Kidney tubule cell (primary cell): ENCODE results near the gene ANXA6.
A peak's percentile ranks its signal among the peaks of the same experiment; 100 is the strongest.

Experiments
- DNase-seq: peaks from one replicate; pipeline ENCODE4 v3.0.0-alpha.2; 2018; ENCODE audit warnings: low spot score

The ANXA6 gene

DNA sequence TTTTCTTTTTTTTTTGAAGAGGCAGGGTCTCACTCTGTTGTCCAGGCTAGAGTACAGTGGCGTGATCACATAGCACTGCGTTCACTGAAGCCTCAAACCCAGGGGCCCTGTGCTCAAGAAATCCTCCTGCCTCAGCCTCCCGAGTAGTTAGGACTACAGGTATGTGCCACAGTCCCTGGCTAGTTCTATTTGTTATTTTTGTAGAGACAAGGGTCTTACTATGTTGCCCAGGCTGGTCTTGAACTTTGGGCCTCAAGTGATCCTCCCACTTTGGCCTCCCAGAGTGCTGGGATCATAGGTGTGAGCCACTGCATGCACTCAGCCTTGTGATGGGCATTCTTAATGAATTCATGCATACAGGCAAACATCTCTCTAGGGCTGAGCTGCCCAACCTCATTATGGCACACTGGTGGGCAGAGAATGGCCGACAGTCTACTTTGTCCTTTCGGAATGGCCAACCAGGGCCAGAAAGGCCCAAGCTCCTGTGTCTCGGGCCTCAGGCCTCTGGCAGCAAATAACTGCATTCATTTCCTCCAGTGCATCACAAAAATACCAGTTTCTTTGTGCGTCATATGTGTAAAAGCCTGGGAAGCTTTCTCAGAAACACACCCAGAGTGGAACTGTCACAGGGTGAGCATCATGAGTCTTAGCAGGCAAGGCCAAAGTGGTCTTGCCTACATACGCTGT is 27.2 kb downstream of the ANXA6 start:
- no peak for DNase-seq

DNA sequence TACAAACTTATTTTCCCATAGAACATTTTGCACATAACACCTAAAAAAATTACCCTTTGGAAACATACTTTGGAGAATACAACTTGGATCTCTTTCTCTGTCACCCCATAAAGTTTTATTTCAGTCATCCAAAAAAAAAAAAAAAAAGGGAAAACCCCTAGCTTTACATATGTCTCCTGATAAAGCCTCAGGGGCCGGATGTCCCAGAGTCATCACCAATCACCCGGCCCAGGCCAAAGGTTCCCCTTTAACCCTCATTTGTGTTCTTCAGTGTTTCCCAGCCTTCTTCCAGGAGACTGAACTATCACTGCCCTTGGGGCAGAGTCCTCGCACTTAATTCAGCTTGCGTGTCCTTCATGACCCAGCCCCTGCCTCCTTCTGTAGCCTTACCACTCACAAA is 28.8 kb downstream of the ANXA6 start:
- DNase-seq: no peak

DNA sequence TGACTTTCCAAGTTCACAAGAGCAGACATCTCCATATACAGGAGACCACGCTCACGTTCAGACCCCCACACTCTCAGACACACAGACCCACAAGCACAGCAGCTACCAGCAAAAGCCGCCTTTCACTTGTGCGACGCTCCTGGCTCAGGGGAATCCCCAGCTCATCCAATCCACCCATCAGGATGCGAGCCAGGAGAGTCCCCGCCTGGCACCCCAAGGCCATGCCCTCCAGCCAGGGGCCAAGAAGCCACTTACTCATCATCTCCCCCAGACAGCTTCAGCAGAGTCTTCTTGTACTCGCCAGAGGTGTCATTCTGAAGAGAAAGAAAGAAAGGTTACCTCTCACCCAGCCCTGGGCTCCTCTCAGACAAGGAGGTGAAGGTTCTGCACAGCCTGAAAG is 29.7 kb downstream of the ANXA6 start:
- no peak for DNase-seq

DNA sequence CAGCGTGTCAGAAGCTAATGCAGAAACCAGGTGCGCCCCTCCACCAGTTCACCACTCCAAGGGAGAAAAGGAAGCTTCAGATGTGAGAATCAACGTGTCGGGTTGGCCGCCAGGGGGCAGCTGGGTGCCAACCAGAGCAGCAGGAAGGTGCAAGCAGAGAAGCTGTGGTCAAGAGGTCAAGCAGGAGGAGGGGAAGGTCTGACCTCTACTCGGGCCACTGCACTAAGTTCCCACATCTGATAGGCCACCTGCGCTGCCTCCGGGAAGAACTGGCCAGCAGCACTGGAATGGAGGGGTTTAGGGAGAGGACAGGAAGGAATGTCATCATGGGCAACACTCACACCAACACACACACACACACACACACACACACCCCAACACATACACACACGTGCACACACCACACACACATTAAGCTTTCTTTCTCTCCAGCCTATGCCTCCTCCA is 31.4 kb downstream of the ANXA6 start:
- DNase-seq: peak; percentile 83

DNA sequence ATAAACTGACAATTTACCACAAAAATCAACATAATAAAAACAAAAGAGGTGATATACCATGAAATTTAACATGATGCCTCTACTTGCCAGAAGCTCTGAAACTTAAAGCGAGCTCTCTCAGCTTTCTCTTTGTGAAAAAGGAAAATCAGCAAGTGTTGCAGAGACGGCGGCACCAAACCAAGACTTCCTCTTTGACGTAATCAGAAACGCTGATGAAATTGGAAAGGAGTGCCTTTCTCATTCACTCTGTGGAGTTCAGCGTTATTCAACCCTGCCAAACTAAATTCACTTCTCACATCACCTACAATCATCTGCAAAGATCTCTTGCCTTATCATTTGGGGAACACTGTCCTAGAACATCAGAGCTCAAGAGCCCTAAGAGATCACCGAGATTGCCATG is 32.2 kb downstream of the ANXA6 start:
- no peak for DNase-seq

DNA sequence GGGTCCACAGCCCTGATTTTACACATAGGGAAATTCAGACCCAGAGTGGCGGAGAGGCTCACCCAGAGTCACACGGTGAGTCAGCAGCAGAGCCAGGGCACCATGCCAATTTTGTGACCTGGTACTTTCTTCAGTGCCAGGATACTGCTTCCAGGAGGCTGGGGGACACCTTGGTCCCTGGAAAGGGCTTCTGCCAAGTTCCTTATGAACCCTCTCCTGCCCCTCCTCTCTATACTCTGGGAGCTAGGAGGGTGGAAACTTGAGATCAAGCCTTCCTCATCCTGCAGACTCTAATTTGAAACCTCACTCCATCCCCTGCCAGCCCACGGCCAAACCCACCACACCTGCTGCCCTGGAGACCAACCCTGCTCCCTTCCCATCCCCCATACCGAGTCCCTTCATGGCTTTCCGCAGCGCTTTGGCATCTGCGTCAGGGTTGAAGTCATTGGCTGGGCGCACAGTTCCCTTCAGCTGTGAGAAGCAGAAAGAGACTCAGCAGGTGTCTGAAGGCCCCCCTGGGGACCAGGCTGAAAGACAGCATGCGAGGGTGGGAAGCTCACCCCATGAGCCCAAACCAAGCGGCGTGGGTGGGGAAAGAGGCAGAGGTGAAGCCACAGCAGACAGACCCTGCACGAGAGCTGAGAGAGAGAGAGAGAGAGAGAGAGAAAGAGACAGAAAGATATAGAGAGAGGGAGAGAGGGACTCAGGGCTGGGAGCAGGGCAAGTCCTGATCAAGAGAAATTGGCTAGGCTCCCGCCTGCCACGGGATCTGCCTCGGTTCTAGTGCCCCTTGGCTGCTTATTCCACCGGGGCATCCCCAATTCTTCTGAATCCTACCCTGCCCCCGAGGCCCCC is 33.5 kb downstream of the ANXA6 start:
- DNase-seq: peak; percentile 73

DNA sequence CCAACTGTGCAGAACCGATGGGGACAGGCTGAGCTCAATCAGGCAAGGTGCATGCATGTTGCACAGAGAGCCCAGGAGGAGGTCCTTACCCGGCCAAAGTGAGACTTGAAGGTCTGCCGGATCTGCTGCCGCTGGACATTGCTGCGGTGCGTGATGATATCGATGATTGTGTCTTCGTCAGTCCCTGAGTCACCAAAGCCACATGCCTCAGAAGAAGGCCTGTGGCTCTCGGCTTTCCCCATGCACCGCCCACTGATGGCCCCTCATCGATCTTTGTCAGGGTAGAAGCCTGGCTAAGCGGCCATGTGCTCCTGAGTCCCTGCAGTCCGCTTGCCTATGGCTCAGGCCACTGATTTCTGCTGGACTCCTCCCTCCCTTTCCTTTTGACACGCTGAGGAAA is 34.8 kb downstream of the ANXA6 start:
- DNase-seq: no peak

DNA sequence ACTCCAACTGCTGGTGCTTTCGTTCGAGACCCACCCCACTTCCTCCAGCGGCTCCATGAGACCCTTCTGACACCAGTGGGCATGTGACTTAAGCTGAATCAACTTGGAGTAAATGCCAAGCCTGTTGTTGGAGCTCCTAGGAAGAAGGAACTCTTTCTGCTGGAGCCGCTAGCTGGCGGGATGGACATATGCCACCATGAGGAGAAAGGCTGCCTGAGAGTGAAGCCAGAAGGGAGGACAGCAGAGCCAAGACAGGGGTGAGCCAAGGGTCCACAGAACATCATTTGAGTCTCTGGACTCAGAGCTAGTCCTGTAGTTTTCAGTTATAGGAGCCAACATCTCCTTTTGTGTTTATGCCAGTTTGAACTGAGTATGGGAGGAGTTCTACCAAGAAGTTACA is 35.9 kb downstream of the ANXA6 start:
- DNase-seq: no peak

DNA sequence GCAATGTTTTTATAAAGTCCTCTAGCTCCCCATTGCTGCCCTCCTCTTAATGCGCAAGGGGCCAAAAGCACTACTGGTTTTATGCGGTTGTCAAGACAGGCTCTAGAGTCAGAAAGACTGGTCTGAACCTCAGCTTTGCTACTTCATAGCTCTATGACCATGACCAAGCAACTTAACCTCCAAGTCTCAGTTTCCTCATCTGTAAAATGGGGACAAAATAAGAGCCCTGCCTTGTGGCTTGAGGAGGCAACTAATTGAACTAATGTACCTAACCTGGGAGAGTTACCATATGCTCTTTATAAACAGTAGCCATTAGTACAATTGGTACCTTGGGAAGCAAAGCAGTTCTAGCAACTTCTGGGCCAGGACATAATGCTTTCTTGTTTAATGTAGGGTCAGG is 36.5 kb downstream of the ANXA6 start:
- DNase-seq: no peak

DNA sequence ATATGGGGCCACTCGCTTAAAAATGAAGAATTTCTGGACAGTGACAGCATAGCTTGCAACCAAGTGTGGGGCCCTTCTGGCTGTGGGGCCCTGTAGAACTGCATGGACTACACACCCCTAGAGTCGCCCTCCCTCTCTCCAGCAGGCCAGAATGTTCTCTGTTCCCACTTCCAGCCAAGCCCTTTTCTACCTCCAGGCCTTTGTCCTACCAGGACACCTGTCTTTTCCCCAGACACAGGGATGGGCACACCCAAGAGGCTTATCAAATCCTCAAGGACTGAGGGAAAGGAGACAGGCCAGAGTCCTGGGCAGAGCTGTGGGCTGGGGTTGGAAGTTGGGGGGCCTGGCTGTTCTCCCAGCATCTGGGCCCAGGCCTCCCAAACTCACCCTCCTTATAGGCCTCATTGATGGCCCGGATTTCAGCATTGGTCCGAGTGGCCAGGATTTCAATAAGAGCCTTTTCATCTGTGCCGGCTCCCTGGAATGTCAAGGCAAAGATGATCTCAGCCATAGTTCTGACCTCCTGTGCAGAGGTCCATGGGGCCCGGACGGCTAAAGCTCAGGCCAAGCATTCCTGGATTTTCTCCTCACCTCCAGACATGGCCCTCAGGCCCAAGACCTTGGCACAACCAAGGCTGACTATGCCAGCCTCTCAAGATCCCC is 38.5 kb downstream of the ANXA6 start:
- DNase-seq: no peak

DNA sequence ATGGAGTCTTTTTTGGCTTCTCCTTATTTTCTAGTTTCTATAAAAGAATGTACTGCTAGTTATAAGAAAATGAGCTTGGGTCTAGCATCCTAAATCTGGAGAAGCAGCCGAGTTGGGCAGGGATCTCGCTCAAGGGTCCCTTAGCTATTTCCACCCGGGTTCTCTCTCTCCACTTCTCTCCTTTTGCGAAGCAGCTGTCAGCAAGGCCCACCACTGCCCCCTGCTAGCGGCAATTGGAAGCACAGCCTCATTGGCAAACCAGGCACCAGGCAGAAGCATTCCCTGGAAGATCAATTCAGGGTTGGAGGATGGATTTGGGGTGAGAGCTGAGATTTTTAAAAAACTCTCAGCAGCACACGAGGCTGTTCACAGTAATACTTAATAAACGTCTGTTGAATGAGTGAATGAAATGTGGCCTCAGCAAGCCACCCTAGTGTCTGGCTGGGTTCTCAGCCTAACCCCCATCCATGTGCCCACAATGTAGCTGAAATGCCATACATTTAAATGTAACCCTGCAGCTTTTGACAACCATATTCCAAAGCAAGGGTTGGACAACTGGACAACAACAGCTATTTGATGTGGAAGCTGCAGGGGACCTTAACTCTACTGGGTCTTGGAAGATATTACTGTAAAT is 42.2 kb downstream of the ANXA6 start:
- peak; percentile 76 for DNase-seq

DNA sequence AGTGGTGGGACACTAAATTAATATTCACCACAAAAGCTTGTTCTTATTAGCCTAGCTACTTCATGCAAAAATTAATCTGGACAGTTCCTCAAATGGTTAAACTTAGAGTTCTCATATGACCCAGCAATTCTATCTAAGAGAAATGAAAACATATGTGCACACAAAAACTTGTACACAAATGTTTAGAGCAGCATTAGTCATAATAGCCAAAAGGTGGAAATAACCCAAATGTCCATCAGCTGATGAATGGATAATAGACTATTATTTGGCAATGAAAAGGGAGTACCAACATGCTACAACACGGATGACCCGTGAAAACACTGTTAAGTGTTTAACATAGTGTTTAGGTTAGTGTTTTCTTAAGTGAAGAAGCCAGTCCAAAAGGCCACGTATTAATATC is 43.9 kb downstream of the ANXA6 start:
- no peak for DNase-seq

DNA sequence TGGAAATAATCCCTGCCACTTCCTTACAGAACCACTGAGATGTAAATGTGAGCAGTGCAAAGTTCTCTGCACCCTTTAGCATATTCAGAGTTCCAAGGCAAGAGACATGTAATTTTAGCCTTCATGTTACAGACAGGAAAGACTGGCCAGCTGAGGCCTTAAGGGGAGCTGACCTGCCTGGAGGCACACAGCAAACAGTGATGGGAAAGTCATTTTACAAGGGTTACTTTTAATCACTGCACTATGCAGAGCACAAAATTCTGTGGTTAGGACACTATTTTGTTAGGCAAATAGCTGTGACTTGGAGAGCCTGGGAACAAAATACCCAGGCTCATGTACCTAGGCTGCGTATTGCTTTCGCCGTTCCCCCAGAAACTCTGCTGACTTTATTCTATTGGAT is 46.6 kb downstream of the ANXA6 start:
- DNase-seq: no peak

DNA sequence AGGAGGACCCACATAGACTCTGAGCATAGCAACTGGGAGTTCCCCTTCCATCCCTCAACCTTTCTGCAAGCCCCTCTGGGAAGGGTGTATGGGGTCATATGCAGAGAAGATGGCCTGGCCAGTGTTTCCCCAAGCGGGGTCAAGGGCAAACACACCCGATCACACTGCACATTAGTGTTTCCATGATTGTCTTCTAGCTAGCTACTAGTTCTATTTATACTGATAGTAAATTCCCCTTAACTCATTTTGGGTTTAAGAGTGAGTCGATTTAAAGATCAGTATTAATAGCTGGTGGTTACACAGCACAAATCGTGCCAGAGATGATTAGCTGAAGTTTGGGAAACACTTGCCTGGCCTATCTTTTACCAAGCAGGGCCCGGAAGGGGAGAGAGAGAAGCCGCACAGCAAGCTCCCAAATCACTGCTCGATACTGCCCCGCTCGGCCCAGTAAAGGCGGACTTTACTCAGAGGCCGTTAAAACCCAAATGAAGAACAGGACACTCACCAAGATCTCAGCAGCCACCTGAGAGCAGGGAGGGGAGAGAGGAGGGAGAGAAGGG is 47.4 kb downstream of the ANXA6 start:
- DNase-seq: no peak

DNA sequence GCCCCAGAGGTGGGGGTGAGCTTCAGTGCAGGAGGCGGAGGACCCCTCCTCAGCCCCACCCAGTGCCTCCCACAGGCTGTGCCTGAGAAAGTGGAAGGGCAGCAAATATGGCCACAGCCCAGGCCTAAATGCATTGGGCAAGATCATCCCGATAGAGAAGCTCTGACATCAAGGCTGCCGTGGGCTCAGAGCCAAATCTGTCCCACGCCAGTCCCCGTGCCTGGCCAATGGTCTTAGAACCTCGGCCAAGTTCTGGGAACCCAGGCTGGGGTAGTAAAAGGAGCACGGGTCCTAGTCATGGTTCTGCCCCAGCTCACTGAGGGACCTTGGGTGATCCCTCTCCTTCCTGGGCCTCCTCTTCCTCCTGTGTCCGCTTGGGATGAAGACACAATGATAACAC is 49.0 kb downstream of the ANXA6 start:
- DNase-seq: no peak

DNA sequence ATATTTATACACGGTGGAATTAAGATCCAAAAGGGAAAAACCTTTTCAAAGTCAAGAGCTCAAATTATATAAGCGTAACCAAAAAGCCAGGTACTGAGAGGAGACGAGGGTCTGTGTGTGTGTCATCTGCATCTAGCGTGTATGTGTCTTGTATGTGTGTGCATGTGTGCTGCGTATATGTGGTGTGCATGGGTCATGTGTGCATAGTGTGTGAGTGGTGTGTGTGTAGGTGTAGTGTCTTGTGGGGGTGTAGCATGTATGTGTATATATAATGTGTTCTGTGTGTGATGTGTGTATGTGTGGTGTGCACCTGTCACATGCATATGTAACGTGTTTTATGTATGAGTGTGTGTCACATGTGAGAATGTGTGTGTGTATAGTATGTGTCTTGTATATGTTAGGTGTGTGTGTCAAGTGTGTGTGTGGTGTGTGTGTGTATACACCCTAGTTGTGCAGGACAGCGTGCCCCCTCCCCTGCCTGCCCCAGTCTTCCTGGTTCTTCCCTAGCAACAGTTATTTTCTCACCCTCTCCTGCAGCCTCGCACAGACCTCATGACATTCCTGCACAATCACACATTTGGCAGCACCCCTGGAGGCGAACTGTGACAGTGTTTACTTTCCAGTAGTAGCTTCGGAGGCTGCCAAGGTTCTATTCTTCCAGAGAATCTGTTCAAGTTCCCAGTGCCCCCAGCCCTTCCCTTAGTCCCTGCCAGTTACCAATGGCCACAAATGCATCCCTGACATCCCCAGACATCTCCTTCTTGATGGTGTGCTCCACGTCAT is 49.6 kb downstream of the ANXA6 start:
- DNase-seq: peak; percentile 45

DNA sequence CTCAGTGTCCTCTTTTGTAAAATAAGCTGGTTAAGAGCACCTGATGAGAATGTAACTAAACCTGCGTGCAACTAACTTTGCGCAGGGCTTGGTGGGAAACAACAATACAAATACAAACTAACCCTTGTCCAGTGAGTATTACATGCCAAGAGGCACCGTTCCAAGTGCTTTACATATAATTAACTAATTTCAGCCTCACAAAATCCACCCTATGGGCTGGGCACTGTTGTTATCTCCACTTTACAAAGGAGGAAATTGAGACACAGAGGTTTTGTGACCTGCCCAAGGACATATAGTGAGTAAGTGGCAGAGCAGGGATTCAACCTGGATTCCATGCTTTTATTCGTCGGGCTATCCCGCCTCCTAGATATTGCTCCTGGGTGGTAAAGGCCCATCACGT is 50.5 kb downstream of the ANXA6 start:
- DNase-seq: no peak

DNA sequence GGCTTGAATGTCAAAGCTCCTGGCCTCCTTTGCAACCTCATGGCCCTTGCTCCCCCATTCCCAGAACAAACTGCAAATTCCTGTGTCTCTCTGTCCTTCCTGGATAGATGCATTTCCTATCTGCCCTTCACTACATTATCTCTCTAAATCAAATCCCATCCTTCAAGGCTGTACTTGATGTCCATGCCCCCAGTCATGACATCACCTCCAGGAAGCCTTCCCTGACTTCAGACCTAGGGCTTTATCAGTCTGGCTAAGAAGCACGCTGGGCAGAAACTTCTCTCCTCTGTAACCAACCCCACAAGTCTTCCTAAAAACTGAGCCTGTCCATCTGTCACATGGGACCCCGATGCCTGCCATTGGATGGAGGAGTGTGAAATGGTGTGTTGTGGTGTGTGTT is 51.1 kb downstream of the ANXA6 start:
- no peak for DNase-seq

DNA sequence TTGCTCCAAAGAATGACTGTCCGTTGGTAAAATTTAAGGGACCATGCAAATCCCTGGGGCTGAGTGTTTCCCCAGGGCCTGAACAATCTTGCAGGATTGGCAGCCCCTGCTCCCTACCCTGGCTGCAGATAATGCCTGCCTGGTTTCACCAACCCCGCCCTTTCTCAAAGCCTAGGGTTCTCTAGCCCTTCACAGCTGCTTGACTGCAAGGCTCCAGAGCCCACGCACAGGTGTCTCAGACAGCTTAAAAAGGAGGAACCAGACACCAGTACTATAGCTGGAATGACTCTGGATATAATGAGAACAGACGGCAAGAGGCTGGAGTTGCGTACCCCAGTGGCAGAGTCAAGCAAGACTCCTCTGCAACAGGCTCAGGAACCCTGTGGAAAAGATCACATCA is 51.5 kb downstream of the ANXA6 start:
- DNase-seq: no peak

DNA sequence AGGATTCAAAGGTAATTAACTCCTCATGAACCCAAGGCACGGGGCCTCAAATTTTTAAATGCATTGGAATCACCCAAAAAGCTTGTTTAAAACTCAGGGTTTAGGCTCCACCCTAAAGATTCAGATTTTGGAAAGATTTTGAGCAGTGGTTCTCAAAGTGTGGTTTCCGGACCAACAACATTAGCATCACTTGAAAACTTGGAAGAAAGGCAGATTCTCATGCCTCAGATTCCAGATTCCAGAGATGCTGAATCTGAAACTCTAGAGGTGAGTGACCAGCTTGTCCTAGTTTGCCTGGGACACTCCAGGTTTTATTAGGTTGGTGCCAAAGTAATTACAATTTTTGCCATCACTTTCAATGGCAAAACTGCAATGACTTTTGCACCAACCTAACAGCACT is 52.0 kb downstream of the ANXA6 start:
- DNase-seq: no peak

DNA sequence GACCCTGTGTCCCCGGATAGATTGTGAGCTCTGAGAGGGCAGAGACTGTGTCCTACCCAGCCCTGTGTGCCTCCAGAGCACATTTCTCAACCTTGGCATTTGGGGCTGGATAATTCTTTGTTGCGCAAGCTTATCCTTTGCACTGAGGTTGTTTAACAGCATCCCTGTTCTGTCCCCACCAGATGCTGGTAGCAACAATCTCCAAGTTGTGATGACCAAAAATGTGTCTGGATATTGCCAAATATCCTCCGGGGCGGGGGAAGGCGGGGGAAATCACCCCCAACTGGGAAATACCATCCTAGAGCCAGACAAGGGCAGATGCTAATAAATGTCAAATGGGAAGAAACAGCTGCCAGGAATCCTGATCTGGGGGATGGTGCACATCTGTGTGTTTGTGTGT is 52.8 kb downstream of the ANXA6 start:
- no peak for DNase-seq

DNA sequence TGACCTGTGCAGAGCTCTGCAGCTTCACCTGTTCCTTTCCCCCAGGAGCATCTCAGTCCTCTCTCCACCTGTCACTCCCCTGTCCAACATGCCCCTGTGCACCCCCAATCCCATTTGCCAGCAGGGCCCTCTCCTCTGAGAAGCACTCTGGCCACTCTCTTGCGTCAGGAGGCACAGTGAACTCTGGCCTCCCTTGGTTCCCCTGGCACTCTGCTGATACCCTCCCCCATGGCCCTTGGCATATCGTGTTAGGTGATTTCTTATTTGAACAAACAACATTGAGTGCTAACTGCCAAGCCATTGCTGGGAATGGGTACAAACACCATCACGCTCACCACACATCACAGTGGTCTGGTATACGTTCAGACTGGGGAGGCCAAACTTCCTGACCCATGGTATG is 55.8 kb downstream of the ANXA6 start:
- no peak for DNase-seq
